HG03103 (cell line): ENCODE data around the gene OR51G2.
"Not testable (repeated sequence)": the region's sequence is repeated elsewhere in the genome, so short reads cannot be mapped to it uniquely, and the experiment has no call there.

Source experiments
- ATAC-seq: cut with Tn5 transposase; IDR thresholded peaks from one replicate; pipeline ENCODE4 v1.9.1; 2021; ENCODE audit warnings: low read depth; ENCODE audit not compliant: unreplicated experiment

Gene OR51G2

GRCh38 chr11:4919250-4919649 is at the start of gene OR51G2:
OR51G2 (minus strand) TSS chr11:4919350; CDS start chr11:4915663, 3,687 bp downstream.
- no peak for ATAC-seq

DNA sequence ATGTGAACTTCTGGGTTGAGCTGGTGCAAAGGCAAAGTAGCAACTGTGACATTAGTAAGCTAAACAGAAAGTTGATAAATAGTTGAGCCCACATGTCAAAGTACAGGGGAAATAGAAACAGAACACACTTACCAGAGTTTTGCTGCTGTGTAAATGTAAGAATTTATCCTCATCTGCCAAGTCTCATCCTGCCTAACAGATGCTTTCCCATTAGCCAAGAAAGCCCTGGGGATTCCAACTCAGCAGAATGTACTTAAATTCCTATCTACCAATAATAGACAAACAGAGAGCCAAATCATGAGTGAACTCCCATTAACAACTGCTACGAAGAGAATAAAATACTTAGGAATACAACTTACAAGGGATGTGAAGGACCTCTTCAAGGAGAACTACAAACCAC is 43.7 kb upstream of the OR51G2 start:
- no peak for ATAC-seq

DNA sequence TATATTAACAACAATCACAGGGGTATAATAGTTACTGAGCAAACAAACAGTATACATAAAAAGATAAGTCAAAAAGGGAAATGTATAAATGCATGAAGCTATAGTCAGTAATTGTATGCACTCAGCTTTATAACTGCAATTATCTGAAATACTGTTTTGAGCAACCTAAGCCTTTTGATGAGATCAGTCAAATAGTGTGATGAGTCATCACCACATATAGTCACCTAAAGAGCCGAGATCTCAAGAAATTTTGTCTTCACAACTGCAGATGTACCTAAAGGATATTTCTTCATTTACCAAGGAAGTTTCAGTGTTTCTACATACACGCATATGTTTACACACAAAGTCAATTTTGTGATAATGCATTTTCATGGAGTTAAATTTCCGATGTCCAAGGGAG is 41.7 kb upstream of the OR51G2 start:
- no peak for ATAC-seq

GRCh38 chr11:4957396-4957795 is 38.2 kb upstream of the OR51G2 start:
- ATAC-seq, result no peak

DNA sequence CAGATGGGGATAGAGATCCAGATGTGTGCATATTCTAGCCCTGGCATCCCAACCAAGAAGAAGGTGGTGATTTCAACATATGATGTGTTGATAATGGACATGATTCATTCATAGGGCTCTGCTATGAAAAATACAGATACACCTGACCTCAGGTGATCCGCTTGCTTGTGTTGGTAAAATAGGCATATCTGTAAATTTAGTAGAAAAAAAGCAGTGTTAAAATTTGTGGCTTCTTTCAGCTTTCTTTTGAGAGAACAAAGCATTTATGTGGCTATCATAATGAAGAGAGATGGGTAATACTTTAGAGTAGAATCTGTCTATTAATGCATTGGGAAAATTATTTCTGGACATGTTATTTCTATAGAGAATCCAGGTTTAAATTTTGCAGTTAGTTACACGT is 36.5 kb upstream of the OR51G2 start, which contains the start of gene OR51A2:
Gene OR51A2 (minus strand): TSS at position 101 of the 400 bp plus-strand sequence. CDS start 0 bp downstream, at position 101.
- ATAC-seq, result not testable (repeated sequence)

DNA sequence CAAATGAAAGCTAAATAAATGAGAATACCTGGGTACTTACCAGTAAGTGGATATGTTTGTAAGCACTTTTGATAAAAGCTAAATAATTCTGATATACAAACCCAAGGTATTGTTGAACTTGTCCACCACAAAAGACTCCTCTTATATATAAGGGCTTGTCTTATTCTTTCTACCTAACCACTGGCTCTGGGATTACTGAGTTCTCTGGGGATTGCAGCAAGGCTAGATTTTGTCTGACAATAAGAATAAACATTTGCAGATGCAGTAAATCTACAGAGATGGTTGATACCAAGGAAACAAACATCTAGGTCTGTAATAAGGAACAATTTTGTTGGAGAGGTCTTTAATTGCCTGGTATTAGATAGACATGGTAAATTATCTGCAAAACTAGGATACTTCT is 28.4 kb upstream of the OR51G2 start, which contains the start of gene OR51A4:
Gene OR51A4 (minus strand): TSS at position 101 of the 400 bp plus-strand sequence. CDS start 505 bp downstream, outside the sequence.
- no peak for ATAC-seq

GRCh38 chr11:4936745-4937144 is 17.6 kb upstream of the OR51G2 start:
- ATAC-seq, result no peak

GRCh38 chr11:4932751-4933150 is 13.6 kb upstream of the OR51G2 start:
- no peak for ATAC-seq

GRCh38 chr11:4926608-4927007 is 7.5 kb upstream of the OR51G2 start:
- ATAC-seq, result no peak

GRCh38 chr11:4924239-4924638 is 5.1 kb upstream of the OR51G2 start, which contains the start of gene OR51G1:
OR51G1 (minus strand) TSS chr11:4924339; CDS start chr11:4924339, 0 bp downstream.
- ATAC-seq, result no peak

DNA sequence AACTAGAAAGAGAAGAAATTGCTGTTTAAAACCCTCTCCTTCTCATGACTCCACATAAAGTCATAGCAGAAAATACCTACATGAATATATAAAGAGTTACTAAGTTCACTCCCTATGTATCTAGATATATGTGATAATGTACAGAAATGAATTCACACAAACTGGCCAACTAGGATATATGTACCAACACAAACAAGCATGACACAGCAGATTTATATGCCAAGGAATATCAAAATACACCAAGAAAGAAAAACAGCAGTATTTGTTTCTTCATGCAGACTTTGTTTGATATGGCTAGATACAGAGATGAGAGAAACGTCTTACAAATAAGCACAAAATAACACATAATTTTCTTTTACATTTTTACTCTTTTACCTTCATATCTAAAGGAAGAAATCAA is 3.2 kb upstream of the OR51G2 start:
- no peak for ATAC-seq

DNA sequence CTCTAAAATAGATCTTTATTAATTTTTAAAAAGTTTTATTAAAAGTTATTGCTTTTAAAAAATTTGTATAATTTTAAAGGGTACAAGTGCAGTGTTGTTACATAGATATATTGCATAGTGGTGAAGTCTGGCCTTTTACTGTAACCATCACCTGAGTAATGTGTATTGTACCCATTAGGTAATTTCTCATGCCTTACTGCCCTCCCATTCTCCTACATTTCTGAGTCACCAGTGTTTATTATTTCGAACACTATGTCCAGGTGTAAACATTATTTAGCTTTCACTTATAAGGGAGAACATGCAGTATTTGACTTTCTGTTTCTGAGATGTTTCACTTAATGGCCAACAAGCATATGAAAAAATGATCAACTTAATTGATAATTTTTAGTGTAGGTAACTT is 2.6 kb upstream of the OR51G2 start:
- ATAC-seq, result no peak

DNA sequence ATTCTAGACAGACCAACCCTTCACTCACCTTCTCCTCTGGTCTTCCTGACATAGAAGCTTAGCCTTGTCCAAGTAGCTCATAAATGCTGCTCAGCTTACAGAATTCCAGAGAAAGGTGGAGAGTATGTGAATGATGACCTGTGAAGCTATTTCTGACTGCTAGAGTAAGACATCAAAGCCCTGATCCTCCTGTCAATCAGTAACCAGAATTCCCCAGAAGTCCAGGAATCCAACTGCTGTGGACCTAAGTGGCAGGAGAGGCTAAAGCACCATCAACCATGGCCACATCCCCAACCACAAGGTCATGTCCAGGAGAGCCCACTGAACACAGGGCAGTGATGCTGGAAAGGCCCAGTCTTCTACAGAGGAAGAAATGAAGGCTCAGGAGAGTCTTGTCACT is 2.6 kb downstream of the OR51G2 start:
- no peak for ATAC-seq

GRCh38 chr11:4903484-4903883 is 15.7 kb downstream of the OR51G2 start, which contains the start of gene OR51A7:
OR51A7 (plus strand) TSS chr11:4903783; CDS start chr11:4907370, 3,587 bp downstream.
- no peak for ATAC-seq

- no peak for ATAC-seq
Measured at GRCh38 chr11:4891996-4892640, 27.0 kb downstream of the OR51G2 start.

DNA sequence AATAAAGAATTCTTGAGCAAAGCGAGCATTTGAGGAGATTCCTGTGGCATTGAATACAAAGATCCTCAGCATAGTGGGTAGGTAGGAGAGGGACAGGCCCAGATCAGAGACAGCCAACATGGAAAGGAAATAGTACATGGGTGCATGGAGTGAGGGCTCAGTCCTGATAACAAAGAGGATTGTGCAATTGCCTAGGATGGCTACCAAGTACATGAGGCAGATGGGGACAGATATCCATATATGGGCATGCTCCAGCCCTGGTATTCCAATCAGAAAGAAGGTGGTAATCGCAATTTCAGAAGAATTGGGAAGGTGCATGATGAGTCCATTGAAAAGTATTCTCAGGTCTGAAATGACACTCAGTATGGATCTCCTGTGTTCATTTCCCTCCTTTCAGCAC is 28.9 kb downstream of the OR51G2 start:
- no peak for ATAC-seq

- no peak for ATAC-seq
Measured at GRCh38 chr11:4887591-4887990, 31.6 kb downstream of the OR51G2 start.

- no peak for ATAC-seq
Measured at GRCh38 chr11:4886186-4886585, 33.0 kb downstream of the OR51G2 start.

GRCh38 chr11:4884361-4884760 is 34.8 kb downstream of the OR51G2 start:
- ATAC-seq, result no peak

DNA sequence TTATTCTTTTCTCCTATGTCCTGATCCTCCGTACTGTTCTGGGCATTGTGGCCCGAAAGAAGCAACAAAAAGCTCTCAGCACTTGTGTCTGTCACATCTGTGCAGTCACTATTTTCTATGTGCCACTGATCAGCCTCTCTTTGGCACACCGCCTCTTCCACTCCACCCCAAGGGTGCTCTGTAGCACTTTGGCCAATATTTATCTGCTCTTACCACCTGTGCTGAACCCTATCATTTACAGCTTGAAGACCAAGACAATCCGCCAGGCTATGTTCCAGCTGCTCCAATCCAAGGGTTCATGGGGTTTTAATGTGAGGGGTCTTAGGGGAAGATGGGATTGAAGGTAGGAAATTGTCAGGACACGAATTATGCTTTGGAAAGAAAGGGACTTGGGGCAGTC is 36.6 kb downstream of the OR51G2 start:
- ATAC-seq, result no peak

DNA sequence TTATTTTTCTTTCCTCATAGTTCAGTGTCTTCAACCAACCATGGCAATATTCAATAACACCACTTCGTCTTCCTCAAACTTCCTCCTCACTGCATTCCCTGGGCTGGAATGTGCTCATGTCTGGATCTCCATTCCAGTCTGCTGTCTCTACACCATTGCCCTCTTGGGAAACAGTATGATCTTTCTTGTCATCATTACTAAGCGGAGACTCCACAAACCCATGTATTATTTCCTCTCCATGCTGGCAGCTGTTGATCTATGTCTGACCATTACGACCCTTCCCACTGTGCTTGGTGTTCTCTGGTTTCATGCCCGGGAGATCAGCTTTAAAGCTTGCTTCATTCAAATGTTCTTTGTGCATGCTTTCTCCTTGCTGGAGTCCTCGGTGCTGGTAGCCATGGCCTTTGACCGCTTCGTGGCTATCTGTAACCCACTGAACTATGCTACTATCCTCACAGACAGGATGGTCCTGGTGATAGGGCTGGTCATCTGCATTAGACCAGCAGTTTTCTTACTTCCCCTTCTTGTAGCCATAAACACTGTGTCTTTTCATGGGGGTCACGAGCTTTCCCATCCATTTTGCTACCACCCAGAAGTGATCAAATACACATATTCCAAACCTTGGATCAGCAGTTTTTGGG is 37.2 kb downstream of the OR51G2 start, which contains the start of gene OR51T1:
Gene OR51T1 (plus strand): TSS at position 41 of the 641 bp plus-strand sequence. CDS start 0 bp downstream, at position 41.
- no peak for ATAC-seq

DNA sequence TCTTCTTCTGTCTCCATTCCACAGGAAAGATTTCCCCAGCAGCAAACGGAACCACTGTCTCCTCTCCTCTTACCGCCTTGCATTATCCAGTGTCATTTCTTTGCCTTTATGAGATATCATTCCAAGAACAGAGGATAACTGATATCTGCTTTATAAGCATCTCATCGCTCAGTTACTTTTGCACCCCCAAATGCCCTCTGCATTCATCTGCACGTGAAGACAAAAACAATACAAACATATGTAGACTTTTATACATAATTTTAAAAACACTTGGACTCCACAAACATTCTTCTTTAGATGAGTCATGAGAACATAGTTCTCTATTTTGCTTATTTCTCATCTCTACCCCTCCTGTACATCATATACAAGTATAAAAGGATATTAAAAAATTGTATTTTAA is 38.0 kb downstream of the OR51G2 start:
- ATAC-seq, result no peak
